Measurements from ENCODE around the gene DIS3L2.

The DIS3L2 gene

GRCh38 chr2:232218778-232219495 is 257.4 kb downstream of the DIS3L2 start:
- H3K4me3 ChIP-seq (ENCODE audit: low read depth, low read length) = no peak overlapping the region
- TF ChIP-seq, protein P1, sequence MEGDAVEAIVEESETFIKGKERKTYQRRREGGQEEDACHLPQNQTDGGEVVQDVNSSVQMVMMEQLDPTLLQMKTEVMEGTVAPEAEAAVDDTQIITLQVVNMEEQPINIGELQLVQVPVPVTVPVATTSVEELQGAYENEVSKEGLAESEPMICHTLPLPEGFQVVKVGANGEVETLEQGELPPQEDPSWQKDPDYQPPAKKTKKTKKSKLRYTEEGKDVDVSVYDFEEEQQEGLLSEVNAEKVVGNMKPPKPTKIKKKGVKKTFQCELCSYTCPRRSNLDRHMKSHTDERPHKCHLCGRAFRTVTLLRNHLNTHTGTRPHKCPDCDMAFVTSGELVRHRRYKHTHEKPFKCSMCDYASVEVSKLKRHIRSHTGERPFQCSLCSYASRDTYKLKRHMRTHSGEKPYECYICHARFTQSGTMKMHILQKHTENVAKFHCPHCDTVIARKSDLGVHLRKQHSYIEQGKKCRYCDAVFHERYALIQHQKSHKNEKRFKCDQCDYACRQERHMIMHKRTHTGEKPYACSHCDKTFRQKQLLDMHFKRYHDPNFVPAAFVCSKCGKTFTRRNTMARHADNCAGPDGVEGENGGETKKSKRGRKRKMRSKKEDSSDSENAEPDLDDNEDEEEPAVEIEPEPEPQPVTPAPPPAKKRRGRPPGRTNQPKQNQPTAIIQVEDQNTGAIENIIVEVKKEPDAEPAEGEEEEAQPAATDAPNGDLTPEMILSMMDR (IDR thresholded peaks at IDR 0.05; ENCODE audit: low read depth, low read length) = no peak
- no peak for DNase-seq (ENCODE audit: low read depth, low spot score)
- in situ Hi-C loops (cut with HindIII; ENCODE audit: low sequenced_read_pairs) = no loop called here

DNA sequence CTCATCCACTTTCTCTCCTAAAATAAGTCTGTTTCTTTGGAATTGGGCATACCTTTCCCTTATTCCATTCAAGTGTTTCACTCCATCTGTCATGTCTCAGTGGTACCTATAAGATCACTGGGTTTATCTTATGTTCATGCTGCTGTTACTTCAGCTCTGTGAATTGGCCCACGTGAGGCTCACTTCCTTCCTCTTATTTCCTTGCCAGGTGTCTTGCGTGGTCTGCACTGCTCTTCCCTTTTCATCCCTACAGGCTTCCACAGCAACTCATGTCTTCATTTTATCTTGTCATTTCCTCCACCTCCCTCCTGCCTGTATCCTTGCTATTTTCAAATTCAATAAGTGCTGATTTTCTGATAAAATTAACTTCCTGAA is 258.0 kb downstream of the DIS3L2 start:
- no peak for DNase-seq (ENCODE audit: low read depth, low spot score)
- TF ChIP-seq, protein P1 (IDR thresholded peaks at IDR 0.05; ENCODE audit: low read depth, low read length) = no peak
- in situ Hi-C loops (cut with HindIII; ENCODE audit: low sequenced_read_pairs) = no loop called here
- no peak overlapping the region for H3K4me3 ChIP-seq (ENCODE audit: low read depth, low read length)

GRCh38 chr2:232219932-232220331 is 258.4 kb downstream of the DIS3L2 start:
- TF ChIP-seq, protein P1 (IDR thresholded peaks at IDR 0.05; ENCODE audit: low read depth, low read length) = no peak
- in situ Hi-C loops (cut with HindIII; ENCODE audit: low sequenced_read_pairs) = no loop called here
- DNase-seq (ENCODE audit: low read depth, low spot score) = no peak
- H3K4me3 ChIP-seq (ENCODE audit: low read depth, low read length) = no peak overlapping the region

GRCh38 chr2:232225429-232225828 is 263.9 kb downstream of the DIS3L2 start:
- in situ Hi-C loops (cut with HindIII; ENCODE audit: low sequenced_read_pairs) = no loop called here
- DNase-seq (ENCODE audit: low read depth, low spot score) = no peak
- H3K4me3 ChIP-seq (ENCODE audit: low read depth, low read length) = no peak overlapping the region
- TF ChIP-seq, protein P1 (IDR thresholded peaks at IDR 0.05; ENCODE audit: low read depth, low read length) = no peak

DNA sequence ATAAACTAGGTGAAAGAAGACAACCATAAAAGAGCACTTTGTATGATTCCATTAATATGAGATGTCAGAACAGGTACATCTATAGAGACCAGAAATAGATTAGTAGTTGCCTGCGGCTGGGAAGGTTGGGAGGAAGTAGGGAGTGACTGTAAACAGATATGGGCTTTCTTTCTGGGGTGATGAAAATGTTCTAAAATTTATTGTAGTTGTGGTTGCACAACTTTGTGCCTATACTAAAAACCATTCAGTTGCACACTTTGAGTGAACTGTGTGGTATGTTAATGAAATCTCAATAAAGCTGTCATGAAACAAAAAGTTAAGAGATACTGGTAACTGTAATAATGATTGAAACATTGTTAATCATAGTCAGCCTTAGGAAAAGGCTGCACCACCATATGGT is 264.4 kb downstream of the DIS3L2 start:
- in situ Hi-C loops (cut with HindIII; ENCODE audit: low sequenced_read_pairs) = no loop called here
- DNase-seq (ENCODE audit: low read depth, low spot score) = no peak
- TF ChIP-seq, protein P1 (IDR thresholded peaks at IDR 0.05; ENCODE audit: low read depth, low read length) = no peak
- H3K4me3 ChIP-seq (ENCODE audit: low read depth, low read length) = no peak overlapping the region

- in situ Hi-C loops (cut with HindIII; ENCODE audit: low sequenced_read_pairs) = no loop called here
- DNase-seq (ENCODE audit: low read depth, low spot score) = no peak
- TF ChIP-seq, protein P1 (IDR thresholded peaks at IDR 0.05; ENCODE audit: low read depth, low read length) = no peak
- no peak overlapping the region for H3K4me3 ChIP-seq (ENCODE audit: low read depth, low read length)
These were observed 266.8 kb downstream of the DIS3L2 start for GRCh38 chr2:232228332-232228731.
